Ascending aorta (tissue), 2 donors: Measurements from ENCODE around the gene CEACAM4. TPM values are rescaled to one million over a fixed set of nuclear protein-coding genes. Genes with fewer than 3 reads are reported as not detected.

Experiments used
- DNase-seq, 2 donors: peaks; one replicate each; pipeline ENCODE4 v3.0.0-alpha.2; 2019; ENCODE audit warnings: low spot score in 2 of 2
- H3K27ac ChIP-seq, 2 donors: fragments of 200-600 bp; sonication (generic); one replicate each; pipeline ENCODE4 v1.5.1; 2016 to 2017; ENCODE audit warnings: mild to moderate bottlenecking in 1 of 2
- H3K27me3 ChIP-seq: fragments of 200-600 bp; sonication (generic); one replicate; pipeline ENCODE4 v1.5.1; 2017
- H3K36me3 ChIP-seq, 2 donors: fragments of 200-600 bp; sonication (generic); one replicate each; pipeline ENCODE4 v1.5.1; 2016
- H3K4me1 ChIP-seq, 2 donors: fragments of 200-600 bp; sonication (generic); one replicate each; pipeline ENCODE4 v1.5.1; 2016 to 2017; ENCODE audit warnings: mild to moderate bottlenecking in 1 of 2
- H3K4me3 ChIP-seq, 2 donors: fragments of 200-600 bp; sonication (generic); one replicate each; pipeline ENCODE4 v1.5.1; 2016 to 2017; ENCODE audit warnings: mild to moderate bottlenecking in 1 of 2
- H3K9me3 ChIP-seq, 2 donors: fragments of 200-600 bp; sonication (generic); one replicate each; pipeline ENCODE4 v1.5.1; 2016
- intact Hi-C: fragments of 100-400 bp; cut with DNase I; formaldehyde crosslinking; loops from one replicate; pipeline ENCODE4 v1.15.1; 2023
- total RNA-seq: library from RNA; depleted of rRNA; stranded (reverse); fragments of >200 nt; gene quantifications from one replicate; pipeline ENCODE4 v1.1.0, GENCODE V29; 2016
- TF ChIP-seq, protein P1 (sequence below), 3 experiments: fragments of 200-600 bp in 2 of 3; fragments of 450-650 bp in 1 of 3; sonication (generic) in 2 of 3; IDR thresholded peaks; one replicate each; pipeline ENCODE4 v1.5.1; 2016 to 2019; ENCODE audit warnings: antibody characterized with exemption in 3 of 3, mild to moderate bottlenecking in 1 of 3, moderate library complexity in 1 of 3

The CEACAM4 gene
- total RNA-seq, 1 donor from 2014 or later = not detected

DNA sequence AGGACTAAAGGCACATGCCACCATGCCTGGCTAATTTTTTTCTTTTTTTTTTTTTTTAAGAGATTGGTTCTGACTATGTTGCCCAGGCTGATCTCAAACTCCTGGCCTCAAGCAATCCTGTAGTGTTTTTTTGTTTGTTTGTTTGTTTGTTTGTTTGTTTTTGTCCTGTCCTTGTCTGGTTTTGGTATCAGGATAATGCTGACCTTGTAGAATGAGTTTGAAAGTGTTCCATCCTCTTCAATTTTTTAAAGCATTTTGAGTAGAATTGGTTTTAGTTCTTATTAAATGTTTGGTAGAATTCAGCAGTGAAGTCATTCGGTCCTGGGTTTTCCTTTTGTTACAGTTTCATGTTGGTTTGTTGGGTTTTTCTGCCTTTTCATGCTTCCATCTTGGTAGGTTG is 19.2 kb downstream of the CEACAM4 start:
- no peak for DNase-seq
- no peaks in the 10 kb centered on the region for H3K9me3 ChIP-seq
- TF ChIP-seq, protein P1, sequence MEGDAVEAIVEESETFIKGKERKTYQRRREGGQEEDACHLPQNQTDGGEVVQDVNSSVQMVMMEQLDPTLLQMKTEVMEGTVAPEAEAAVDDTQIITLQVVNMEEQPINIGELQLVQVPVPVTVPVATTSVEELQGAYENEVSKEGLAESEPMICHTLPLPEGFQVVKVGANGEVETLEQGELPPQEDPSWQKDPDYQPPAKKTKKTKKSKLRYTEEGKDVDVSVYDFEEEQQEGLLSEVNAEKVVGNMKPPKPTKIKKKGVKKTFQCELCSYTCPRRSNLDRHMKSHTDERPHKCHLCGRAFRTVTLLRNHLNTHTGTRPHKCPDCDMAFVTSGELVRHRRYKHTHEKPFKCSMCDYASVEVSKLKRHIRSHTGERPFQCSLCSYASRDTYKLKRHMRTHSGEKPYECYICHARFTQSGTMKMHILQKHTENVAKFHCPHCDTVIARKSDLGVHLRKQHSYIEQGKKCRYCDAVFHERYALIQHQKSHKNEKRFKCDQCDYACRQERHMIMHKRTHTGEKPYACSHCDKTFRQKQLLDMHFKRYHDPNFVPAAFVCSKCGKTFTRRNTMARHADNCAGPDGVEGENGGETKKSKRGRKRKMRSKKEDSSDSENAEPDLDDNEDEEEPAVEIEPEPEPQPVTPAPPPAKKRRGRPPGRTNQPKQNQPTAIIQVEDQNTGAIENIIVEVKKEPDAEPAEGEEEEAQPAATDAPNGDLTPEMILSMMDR (IDR thresholded peaks at IDR 0.05) = no peak

DNA sequence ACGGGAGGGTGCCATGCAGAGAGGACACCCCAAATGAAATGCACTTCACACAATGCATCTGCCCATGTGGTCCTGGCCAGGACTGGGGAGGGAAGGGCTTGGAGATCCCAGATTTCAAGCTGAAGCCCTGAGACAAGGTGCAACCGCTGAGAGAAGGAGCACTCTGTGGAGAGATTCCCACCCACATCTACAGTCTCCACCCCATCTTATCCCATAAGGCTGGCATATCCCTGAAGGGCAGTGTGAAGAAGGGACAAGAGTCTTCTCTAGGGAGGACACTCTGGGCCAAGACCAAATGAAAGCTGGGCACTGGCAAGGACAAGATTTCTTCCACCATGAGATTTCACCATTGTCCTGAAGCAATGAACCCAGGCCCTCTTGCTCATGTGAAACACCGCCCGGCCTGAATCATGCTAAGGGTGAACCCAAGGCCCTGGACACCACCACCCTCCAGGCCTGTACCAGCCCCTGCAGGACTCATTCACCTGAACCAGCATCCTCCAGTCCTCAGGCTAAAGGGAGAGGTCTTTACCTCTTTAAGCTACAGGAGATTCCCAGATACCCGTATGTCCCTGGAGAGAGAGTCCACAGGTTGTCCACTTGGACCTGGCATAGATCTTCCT is 20.5 kb downstream of the CEACAM4 start:
- no peak overlapping the region for H3K27ac ChIP-seq
- intact Hi-C loops = no loop called here
- no peak for DNase-seq
- H3K36me3 ChIP-seq = no peaks in the 10 kb centered on the region
- TF ChIP-seq, protein P1 (IDR thresholded peaks at IDR 0.05) = no peak
- H3K27me3 ChIP-seq = no peaks in the 10 kb centered on the region
- no peaks in the 10 kb centered on the region for H3K9me3 ChIP-seq
- no peak overlapping the region for H3K4me3 ChIP-seq
- H3K4me1 ChIP-seq = no peaks in the 10 kb centered on the region

More for the DNA sequence above, 19.2 kb downstream of the CEACAM4 start:
- H3K4me3 ChIP-seq = no peak overlapping the region
- H3K4me1 ChIP-seq = no peaks in the 10 kb centered on the region
- H3K27me3 ChIP-seq = no peaks in the 10 kb centered on the region
- intact Hi-C loops = no loop called here
- H3K36me3 ChIP-seq = no peaks in the 10 kb centered on the region
- no peak overlapping the region for H3K27ac ChIP-seq

DNA sequence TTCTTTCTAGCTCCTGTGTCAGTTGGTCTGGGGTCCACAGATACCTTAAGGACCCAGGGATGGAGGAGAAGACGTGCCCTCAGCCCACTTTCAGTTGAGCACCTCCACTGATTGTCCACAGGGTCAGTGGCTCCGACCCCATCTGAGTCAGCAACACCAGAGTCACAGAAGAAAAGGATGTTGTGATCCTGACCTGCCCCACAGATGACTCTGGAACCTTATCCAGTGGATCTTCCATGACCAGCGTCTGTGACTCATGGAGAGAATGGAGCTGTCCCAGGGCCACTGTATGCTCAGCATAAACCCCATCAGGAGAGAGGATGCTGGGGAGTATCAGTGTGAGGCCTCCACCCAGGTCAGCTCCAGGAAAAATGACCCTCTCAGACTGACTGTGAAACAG is 22.0 kb downstream of the CEACAM4 start:
- Histone ChIP-seq H3K4me1 (no peaks in the 10 kb centered on the region), H3K27ac (no peak overlapping the region), H3K27me3 (no peaks in the 10 kb centered on the region), H3K4me3 (no peak overlapping the region), H3K36me3 (no peaks in the 10 kb centered on the region), H3K9me3 (no peaks in the 10 kb centered on the region)
- DNase-seq = no peak
- intact Hi-C loops = no loop called here
- TF ChIP-seq, protein P1 (IDR thresholded peaks at IDR 0.05) = no peak

DNA sequence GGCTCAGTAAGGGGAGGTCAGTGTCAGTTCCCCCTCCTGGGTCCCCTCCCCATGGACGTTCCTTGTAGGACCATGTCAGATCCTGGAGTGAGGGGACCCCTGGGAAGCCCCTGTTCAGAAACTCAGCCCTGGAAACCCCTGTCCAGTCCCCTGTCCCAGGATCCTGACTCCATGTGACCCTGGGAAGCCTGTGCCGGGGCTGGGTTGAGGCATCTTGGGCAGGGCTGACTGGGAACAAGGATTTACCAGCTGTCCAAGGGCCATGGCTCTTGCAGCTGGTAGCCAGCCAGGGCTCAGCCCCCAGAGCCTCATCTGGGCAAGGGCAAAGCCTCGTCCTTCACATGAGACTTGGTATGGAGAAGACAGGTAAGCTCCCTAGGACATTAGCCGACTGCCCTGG is 25.1 kb downstream of the CEACAM4 start:
- no peak for DNase-seq
- no peak overlapping the region for H3K27ac ChIP-seq
- no peaks in the 10 kb centered on the region for H3K36me3 ChIP-seq
- no peak overlapping the region for H3K4me3 ChIP-seq
- H3K9me3 ChIP-seq = no peaks in the 10 kb centered on the region
- H3K4me1 ChIP-seq = no peaks in the 10 kb centered on the region
- no peaks in the 10 kb centered on the region for H3K27me3 ChIP-seq
- TF ChIP-seq, protein P1 (IDR thresholded peaks at IDR 0.05) = no peak
- intact Hi-C loops = no loop called here

DNA sequence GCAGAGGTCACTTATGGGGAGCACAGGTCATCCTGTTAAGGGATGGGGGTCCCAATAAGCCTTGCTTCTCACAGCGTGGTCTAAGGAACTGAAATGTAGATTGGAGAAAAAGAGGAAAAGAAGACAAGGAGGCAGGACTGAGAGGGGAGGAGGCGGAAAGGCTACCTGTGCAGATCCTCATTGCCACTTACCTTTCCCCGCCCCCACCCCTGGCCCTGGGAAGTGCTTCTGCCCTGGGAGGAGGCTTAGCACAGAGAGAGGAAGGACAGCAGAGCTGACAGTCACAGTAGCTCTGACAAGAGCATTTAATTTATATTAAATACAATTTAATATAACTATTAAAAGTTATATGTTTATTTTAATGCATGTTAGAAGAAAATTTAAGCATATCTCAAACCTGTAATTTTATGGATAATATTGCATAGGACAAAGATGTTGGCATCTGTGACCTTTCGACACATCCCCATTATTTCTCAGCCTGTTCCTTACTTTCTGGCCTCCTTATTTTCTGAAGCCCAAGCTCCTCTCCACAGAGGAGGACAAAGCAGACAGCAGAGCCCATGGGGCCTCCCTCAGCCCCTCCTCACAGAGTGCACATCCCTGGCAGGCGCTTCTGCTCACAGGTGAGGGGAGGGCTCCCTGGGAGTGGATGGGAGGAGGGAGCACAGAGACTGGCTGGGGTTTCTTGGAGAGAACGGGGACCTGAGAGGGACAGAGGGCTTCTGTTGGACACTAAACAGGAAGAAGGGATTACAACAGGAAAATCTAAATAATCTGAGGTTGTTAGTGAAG is 27.5 kb downstream of the CEACAM4 start:
- no peaks in the 10 kb centered on the region for H3K4me1 ChIP-seq
- H3K4me3 ChIP-seq = no peak overlapping the region
- intact Hi-C loops = no loop called here
- no peak for DNase-seq
- no peaks in the 10 kb centered on the region for H3K27me3 ChIP-seq
- TF ChIP-seq, protein P1 (IDR thresholded peaks at IDR 0.05) = no peak
- no peaks in the 10 kb centered on the region for H3K9me3 ChIP-seq
- no peaks in the 10 kb centered on the region for H3K36me3 ChIP-seq
- H3K27ac ChIP-seq = no peak overlapping the region
